Neural cell (in vitro differentiated cells): Measurements from ENCODE around the gene SETX.

Experiments used
- CTCF ChIP-seq: fragments of 450-650 bp; IDR thresholded peaks from 2 replicates; pipeline ENCODE4 v1.5.1; 2014; ENCODE audit warnings: antibody characterized with exemption, mild to moderate bottlenecking, moderate library complexity; ENCODE audit not compliant: poor library complexity, severe bottlenecking
- EP300 ChIP-seq: fragments of 450-650 bp; conservative IDR thresholded peaks from 2 replicates; pipeline ENCODE4 v1.6.1; 2014; ENCODE audit warnings: antibody characterized with exemption, mild to moderate bottlenecking, moderate library complexity; ENCODE audit not compliant: poor library complexity, severe bottlenecking
- MXI1 ChIP-seq: fragments of 450-650 bp; conservative IDR thresholded peaks from 2 replicates; pipeline ENCODE4 v1.6.1; 2014; ENCODE audit warnings: antibody characterized with exemption, mild to moderate bottlenecking; ENCODE audit not compliant: poor library complexity, severe bottlenecking
- TAF1 ChIP-seq: IDR thresholded peaks from 2 replicates; pipeline ENCODE4 v1.6.1; 2012; ENCODE audit warnings: low read depth

GRCh38 chr9:132356324-132356924 is 1.6 kb upstream of the SETX start:
- TF ChIP-seq TAF1 (no peak), MXI1 (no peak), CTCF (no peak), EP300 (no peak)
